Spinal cord (tissue), 10 donors: ENCODE results near the gene PASK. TPM values are rescaled to one million over a fixed set of nuclear protein-coding genes. Genes with fewer than 3 reads are reported as not detected.

Source experiments
- DNase-seq, 6 donors: peaks; one replicate each; pipeline versions ENCODE4 v3.0.0 to v3.0.0-alpha.2; 2013 to 2015; ENCODE audit warnings: low spot score in 6 of 6, low read depth in 4 of 6
- H3K27ac ChIP-seq: one replicate; pipeline ENCODE4 v1.5.1; 2013; ENCODE audit warnings: low read depth, low read length, control low read depth
- H3K27me3 ChIP-seq: one replicate; pipeline ENCODE4 v1.6.1; 2013; ENCODE audit warnings: low read length; ENCODE audit not compliant: control insufficient read depth, insufficient read depth
- H3K36me3 ChIP-seq: one replicate; pipeline ENCODE4 v1.6.1; 2013; ENCODE audit warnings: low read length; ENCODE audit not compliant: control insufficient read depth, insufficient read depth
- H3K4me1 ChIP-seq: one replicate; pipeline ENCODE4 v1.6.1; 2013; ENCODE audit warnings: low read length; ENCODE audit not compliant: control insufficient read depth, insufficient read depth
- H3K4me3 ChIP-seq: one replicate; pipeline ENCODE4 v1.5.1; 2013; ENCODE audit warnings: low read depth, low read length, control low read depth
- H3K9me3 ChIP-seq: one replicate; pipeline ENCODE4 v1.6.1; 2013; ENCODE audit warnings: low read length; ENCODE audit not compliant: control insufficient read depth, insufficient read depth
- WGBS: methylation state at CpG from one replicate; pipeline ENCODE4 v1.1.5; 2013; ENCODE audit warnings: missing lambda C conversion rate; ENCODE audit not compliant: insufficient coverage; 5-methylcytosine and 5-hydroxymethylcytosine counted together
- polyA plus RNA-seq, 2 donors: library from polyadenylated mRNA; unstranded; fragments of 120-200 nt; gene quantifications; one replicate each; pipeline ENCODE4 v1.2.1, GENCODE V29; 2013; ENCODE audit not compliant: insufficient read length in 2 of 2
- total RNA-seq, 2 donors: library from RNA; depleted of rRNA in 1 of 2; stranded (reverse); fragments of 120-200 nt in 1 of 2; fragments of >200 nt in 1 of 2; gene quantifications; one replicate each; pipeline versions ENCODE4 v1.2.3 to v1.2.4, GENCODE V29; 2013 to 2014
- donor health status: healthy.

Gene PASK
- total and polyA plus RNA-seq, 4 donors = 8.6 to 25.3 (median 14.6) TPM

GRCh38 chr2:241092677-241093076 is 56.6 kb downstream of the PASK start:
- Histone ChIP-seq H3K9me3 (no peaks in the 10 kb centered on the region), H3K27me3 (no peaks in the 10 kb centered on the region), H3K36me3 (peaks cover 75% of the 10 kb centered on the region), H3K27ac (no peak overlapping the region), H3K4me1 (no peaks in the 10 kb centered on the region), H3K4me3 (no peak overlapping the region)
- 60% methylated on average over 6 of the region's 8 CpGs for WGBS
- DNase-seq = no peak

DNA sequence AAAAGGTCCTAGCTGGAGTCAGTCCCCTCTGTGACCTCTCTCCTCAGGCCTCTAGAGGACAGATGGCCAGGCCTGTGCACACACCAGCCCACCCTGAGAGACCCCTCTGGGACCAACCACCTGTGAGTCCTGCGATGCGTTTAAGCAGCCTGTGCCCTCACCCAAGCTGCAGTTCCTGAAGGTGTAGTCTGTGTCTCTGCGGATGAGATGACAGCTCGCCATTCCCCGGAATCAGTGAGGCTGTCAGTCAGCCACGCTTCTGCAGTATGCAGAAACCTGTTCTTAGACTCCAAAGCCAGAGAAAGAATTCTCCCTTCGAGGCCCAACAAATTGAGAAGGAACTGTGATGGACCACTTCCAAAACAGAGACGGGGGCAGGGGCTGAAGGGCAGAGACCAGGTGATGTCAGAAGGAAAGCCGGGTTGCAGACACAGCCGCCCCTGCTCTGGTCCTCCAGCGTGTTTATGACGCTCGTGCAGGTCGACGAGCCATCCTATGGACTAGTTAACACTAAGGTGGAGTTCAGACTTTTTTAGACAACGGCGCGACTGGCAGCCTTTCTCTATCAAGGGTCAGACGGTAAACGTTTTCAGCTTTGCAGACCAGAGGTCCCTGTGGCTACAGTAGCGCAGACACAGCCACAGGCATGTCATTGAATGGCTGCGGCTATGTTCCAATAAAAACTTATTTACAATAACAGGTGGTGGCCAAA is 57.4 kb downstream of the PASK start:
- H3K27me3 ChIP-seq = no peaks in the 10 kb centered on the region
- H3K9me3 ChIP-seq = no peaks in the 10 kb centered on the region
- H3K27ac ChIP-seq = no peak overlapping the region
- no peak overlapping the region for H3K4me3 ChIP-seq
- DNase-seq = no peak
- peaks cover 76% of the 10 kb centered on the region for H3K36me3 ChIP-seq
- no peaks in the 10 kb centered on the region for H3K4me1 ChIP-seq
- WGBS = 92% methylated on average over 20 of the region's 22 CpGs

DNA sequence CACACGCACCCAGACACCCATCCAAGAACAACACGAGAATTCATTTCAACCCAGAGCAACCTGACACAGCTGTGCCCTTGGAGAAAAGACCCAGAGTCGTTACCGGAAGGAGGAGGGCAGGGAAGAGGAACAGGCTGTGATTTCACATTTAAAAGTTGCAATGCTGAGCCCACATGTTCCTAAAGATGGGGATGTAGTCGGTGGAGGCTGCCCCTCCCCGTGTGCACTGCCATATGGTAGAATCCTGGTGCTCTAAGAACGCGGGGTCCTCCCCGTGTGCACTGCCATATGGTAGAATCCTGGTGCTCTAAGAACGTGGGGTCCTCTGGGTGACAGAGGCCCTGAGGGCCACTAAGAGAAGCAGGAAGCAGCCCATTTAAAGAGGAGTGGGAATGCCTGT is 58.1 kb downstream of the PASK start:
- Histone ChIP-seq H3K36me3 (peaks cover 76% of the 10 kb centered on the region), H3K27me3 (no peaks in the 10 kb centered on the region), H3K4me1 (no peaks in the 10 kb centered on the region), H3K4me3 (no peak overlapping the region), H3K27ac (no peak overlapping the region), H3K9me3 (no peaks in the 10 kb centered on the region)
- WGBS = 72% methylated on average over 8 of the region's 10 CpGs
- DNase-seq = no peak

- Histone ChIP-seq H3K4me3 (no peak overlapping the region), H3K27ac (no peak overlapping the region), H3K9me3 (peaks cover 1% of the 10 kb centered on the region), H3K4me1 (no peaks in the 10 kb centered on the region), H3K27me3 (no peaks in the 10 kb centered on the region), H3K36me3 (peaks cover 61% of the 10 kb centered on the region)
- 74% methylated on average over 15 of the region's 20 CpGs for WGBS
- no peak for DNase-seq
Measured at GRCh38 chr2:241088791-241089732, 60.2 kb downstream of the PASK start.

GRCh38 chr2:241088376-241088775 is 60.9 kb downstream of the PASK start:
- Histone ChIP-seq H3K27ac (no peak overlapping the region), H3K36me3 (peaks cover 58% of the 10 kb centered on the region), H3K27me3 (no peaks in the 10 kb centered on the region), H3K4me3 (no peak overlapping the region), H3K9me3 (peaks cover 1% of the 10 kb centered on the region), H3K4me1 (no peaks in the 10 kb centered on the region)
- DNase-seq = no peak
- WGBS = 84% methylated on average over 8 of the region's 8 CpGs

DNA sequence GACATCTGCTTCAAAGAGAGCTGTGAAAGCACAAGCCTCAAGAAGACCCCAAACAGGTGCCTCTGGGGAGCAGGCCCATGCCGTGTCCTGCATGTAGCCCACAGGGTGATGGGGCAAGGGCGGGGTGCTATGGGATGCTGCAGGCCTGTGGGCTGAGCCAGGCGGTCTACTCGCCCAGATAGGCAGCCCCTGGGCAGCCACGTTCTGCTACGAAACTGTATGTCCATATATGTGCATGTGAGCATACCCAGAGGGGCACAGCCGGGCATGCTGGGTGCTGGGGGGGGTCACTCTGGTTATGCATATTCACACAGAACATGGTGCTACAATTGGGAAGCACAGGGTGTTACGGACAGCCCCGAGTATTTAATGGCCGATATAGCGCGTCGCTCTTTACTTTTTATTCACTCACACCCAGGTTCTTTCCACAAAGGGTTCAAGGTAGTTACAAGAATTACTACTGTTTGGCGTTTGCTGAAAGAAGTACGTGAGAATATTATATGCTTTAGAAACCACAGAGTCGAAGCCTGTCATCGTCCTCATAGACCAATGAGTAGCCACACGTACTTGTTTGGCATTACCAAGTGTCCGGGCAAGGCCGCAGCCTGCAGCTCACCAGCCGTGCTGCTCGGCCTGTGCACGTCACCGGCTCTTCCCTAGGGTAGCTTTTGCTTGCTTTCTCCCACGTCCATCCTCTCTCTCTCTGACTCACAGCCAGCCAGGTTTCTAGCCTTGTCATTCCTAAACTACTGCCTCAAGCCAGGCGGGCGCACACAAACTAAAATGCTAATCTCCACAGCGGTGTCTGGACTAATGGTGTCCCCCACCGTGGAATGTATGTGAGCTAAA is 61.6 kb downstream of the PASK start:
- Histone ChIP-seq H3K27ac (no peak overlapping the region), H3K36me3 (peaks cover 52% of the 10 kb centered on the region)
- peak in 1 of 6 donors; percentile 22 for DNase-seq

GRCh38 chr2:241084856-241085444 is 64.3 kb downstream of the PASK start:
- no peaks in the 10 kb centered on the region for H3K27me3 ChIP-seq
- no peaks in the 10 kb centered on the region for H3K4me1 ChIP-seq
- H3K36me3 ChIP-seq = peaks cover 45% of the 10 kb centered on the region
- WGBS = 100% methylated on average over 2 of the region's 4 CpGs
- no peak overlapping the region for H3K4me3 ChIP-seq
- DNase-seq = no peak
- H3K27ac ChIP-seq = no peak overlapping the region
- peaks cover 1% of the 10 kb centered on the region for H3K9me3 ChIP-seq

More for the DNA sequence above, 61.6 kb downstream of the PASK start:
- Histone ChIP-seq H3K27me3 (no peaks in the 10 kb centered on the region), H3K4me1 (no peaks in the 10 kb centered on the region), H3K4me3 (no peak overlapping the region), H3K9me3 (peaks cover 1% of the 10 kb centered on the region)
- WGBS = 93% methylated on average over 17 of the region's 29 CpGs

DNA sequence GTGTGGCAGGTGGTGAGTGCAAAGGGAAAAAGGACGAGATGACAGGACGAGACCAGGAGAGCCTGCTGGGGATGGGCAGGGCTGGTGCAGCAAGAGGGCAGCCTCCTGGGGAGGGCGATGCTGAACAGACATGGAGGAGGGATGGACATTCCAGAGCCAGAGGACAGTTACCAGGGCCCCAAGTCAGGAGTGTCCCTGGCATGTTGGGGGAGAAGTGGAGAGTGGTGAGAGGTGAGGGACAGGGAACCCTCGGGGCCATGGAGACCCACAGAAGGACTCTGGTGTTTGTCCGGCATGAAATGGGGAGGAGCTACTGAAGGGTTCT is 66.2 kb downstream of the PASK start:
- Histone ChIP-seq H3K27ac (no peak overlapping the region), H3K4me3 (no peak overlapping the region), H3K9me3 (peaks cover 1% of the 10 kb centered on the region), H3K36me3 (peaks cover 28% of the 10 kb centered on the region), H3K4me1 (no peaks in the 10 kb centered on the region), H3K27me3 (no peaks in the 10 kb centered on the region)
- 78% methylated on average over 5 of the region's 5 CpGs for WGBS
- DNase-seq = no peak
